GM19324 (cell line): ENCODE results near the gene TUB.

Experiments used
- ATAC-seq: cut with Tn5 transposase; IDR thresholded peaks from one replicate; pipeline ENCODE4 v1.9.1; 2021; ENCODE audit warnings: mild to moderate bottlenecking, moderate library complexity; ENCODE audit not compliant: unreplicated experiment, low FRiP score

The TUB gene

GRCh38 chr11:8087185-8087584, 6.2 kb downstream of the TUB start:
- no peak for ATAC-seq

- no peak for ATAC-seq
Measured at GRCh38 chr11:8087756-8088155, 6.7 kb downstream of the TUB start.

- ATAC-seq: no peak
Measured at GRCh38 chr11:8089791-8090510, 8.9 kb downstream of the TUB start.

GRCh38 chr11:8090756-8091155, 9.7 kb downstream of the TUB start:
- ATAC-seq: no peak

DNA sequence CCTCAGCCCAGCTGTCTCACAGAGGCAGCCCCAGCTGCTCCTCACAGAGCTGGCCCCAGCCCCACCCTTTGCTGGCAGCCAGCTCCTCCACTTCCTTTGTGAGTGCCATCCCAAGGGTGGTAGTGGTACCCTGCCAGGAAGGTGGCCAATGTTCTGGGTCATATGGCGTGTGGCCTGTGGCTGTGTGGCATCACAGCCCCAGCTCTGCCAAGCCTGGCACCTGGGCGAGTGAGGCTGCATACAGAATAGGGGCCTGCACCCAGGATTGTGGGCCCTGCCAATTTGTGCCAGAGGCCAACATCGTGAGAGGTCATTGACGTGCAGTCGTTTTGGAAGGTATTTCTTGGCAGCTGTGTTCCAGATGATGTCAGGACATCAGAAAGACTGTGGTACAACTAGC, 10.7 kb downstream of the TUB start:
- ATAC-seq: no peak

- ATAC-seq: no peak
Measured at GRCh38 chr11:8092587-8093424, 11.8 kb downstream of the TUB start.

DNA sequence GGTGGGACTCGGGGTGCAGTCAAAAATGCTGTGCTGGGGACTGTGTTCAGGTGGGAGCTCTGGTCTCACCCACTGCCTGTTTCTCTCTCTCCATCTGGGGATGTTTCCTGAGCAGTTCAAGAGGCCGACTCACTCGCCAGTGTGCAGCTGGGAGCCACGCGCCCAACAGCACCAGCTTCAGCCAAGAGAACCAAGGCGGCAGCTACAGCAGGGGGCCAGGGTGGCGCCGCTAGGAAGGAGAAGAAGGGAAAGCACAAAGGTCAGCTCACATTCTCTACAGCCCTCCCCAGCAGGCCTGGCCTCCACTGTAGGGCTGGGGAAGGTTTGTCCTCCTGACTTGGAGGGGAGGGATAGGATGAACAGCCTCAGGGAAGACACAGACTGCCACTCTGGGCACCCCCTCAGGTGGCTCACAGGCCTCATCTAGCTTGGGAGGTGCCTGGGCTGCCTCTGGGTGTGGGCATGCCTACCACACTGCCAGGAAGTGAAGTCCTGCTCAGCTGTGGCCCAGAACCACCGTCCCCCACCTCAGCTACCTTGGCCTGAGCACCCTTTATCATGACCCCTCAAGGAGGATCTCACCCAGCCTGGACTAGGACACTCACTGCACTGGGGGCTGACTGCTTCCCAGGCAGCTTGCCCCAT, 13.0 kb downstream of the TUB start:
- no peak for ATAC-seq

DNA sequence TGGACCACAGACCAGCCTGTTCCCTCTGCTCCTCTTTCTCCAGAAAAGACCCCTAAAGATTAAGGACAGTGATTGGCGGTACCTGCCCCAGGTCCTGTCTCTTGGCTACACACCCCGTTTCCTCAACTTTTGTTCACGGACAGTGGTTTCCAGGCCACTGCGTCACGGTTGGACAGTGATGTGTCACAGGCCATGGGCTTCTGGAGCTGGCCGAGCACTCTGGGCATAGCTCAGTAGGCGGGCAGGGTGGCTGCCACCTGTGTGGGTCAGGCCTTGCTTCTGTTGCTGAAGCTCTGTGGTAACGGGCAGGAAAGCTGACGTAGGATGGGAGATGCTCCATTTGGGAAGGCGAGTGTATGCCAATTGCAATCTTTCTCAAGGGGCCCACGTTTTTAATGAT, 13.6 kb downstream of the TUB start:
- no peak for ATAC-seq

- no peak for ATAC-seq
Measured at GRCh38 chr11:8095371-8095770, 14.4 kb downstream of the TUB start.

- ATAC-seq: no peak
Measured at GRCh38 chr11:8095806-8096522, 15.0 kb downstream of the TUB start.

- ATAC-seq: no peak
Measured at GRCh38 chr11:8096575-8096974, 15.6 kb downstream of the TUB start.

DNA sequence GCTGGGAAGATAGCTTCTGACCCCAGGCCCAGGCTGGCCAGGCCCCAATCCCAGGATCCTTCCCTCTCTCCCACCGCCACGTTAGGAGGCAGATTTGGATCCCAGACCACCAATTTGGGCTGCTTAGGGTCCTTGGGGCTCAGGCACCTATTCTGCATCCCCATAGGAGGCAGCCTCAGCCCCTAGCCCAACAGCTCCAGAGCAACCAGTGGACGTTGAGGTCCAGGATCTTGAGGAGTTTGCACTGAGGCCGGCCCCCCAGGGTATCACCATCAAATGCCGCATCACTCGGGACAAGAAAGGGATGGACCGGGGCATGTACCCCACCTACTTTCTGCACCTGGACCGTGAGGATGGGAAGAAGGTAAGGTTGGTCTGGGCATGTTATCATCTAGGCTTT, 16.1 kb downstream of the TUB start:
- no peak for ATAC-seq

DNA sequence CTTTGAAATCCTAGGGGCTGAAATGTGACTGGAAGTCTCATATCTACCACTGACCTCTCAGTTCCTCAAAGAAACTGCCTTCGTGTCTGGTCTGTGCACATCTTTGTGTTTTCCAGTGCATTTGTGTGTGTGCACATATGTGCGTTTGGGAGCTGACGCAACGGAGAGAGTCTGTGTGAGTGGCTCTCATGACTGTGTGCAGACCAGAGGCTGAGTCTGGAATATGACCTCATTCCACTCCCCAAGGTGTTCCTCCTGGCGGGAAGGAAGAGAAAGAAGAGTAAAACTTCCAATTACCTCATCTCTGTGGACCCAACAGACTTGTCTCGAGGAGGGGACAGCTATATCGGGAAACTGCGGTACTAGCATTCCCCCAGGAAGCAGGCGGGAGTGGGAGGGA, 16.5 kb downstream of the TUB start:
- no peak for ATAC-seq

DNA sequence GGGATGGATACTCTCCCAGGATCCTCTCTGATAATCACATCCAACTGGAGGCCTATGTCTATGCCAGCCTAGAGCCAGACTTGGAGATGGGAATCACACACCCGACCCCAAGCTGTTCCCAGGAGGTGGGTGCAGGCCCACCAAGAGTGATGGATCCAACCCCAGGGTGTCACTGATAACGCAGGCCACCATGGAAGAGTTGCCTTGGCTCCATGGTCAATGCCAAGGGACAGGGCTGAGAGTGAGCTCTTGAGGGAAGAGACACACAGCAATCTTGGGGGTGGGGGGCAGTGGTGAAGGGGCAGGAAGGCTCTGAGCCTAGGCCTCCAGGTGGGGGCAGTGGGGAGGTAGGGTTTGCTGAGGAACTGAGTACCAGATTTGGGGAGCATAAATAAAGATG, 16.9 kb downstream of the TUB start:
- no peak for ATAC-seq

- ATAC-seq: no peak
Measured at GRCh38 chr11:8098361-8098760, 17.4 kb downstream of the TUB start.

DNA sequence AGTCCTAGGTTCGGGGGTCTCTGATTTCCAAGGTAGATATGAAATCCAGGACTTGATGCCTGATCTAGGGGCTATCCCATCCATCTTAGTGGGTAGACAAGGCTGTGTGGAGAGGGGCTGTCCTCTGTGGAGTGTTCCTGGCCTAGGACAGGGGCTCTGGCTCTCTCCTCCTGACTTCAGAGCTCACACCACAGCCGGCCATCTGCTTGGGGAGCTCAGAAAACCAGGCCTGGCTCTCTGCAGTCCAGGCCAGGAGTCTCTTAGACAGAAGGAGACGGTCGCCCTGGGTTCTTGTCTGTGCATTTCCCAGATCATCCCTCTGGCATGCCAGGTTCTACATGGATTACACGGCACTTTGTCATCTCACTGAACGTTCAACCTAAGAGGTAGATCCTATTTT, 17.9 kb downstream of the TUB start:
- ATAC-seq: no peak

- ATAC-seq: no peak
Measured at GRCh38 chr11:8099291-8099899, 18.4 kb downstream of the TUB start.

- no peak for ATAC-seq
Measured at GRCh38 chr11:8100158-8100557, 19.1 kb downstream of the TUB start.

- no peak for ATAC-seq
Measured at GRCh38 chr11:8100605-8101004, 19.6 kb downstream of the TUB start.

- no peak for ATAC-seq
Measured at GRCh38 chr11:8101421-8101820, 20.4 kb downstream of the TUB start.
